HEK293 (cell line): ENCODE results near the gene TCF12.

ENCODE experiments used
- CTCF ChIA-PET: fragments of 350-600 bp; formaldehyde crosslinking; extraction: SDS; loops from one replicate; lab custom pipeline; 2021; ENCODE audit warnings: antibody characterized with exemption; lab: Yijun Ruan, JAX
- POLR2A ChIA-PET: fragments of 300-600 bp; formaldehyde crosslinking; extraction: SDS; loops from one replicate; lab custom pipeline; 2020; ENCODE audit warnings: antibody characterized with exemption, inconsistent platforms; lab: Yijun Ruan, JAX
- H3K27ac ChIP-seq: fragments of 200-500 bp; sonication (Bioruptor generic); 2 replicates; pipeline ENCODE4 v1.5.1; 2014; ENCODE audit warnings: low read depth, low read length, control low read depth, inconsistent platforms; ENCODE audit errors: extremely low read depth
- H3K36me3 ChIP-seq, 2 experiments: fragments of 200-500 bp in 1 of 2; sonication (Bioruptor generic) in 1 of 2; 1 replicate in 1 of 2; 2 replicates in 1 of 2; pipeline ENCODE4 v1.5.1; 2014 to 2017; ENCODE audit warnings: inconsistent platforms in 2 of 2, low read length in 2 of 2; ENCODE audit not compliant: control insufficient read depth in 2 of 2, insufficient read depth in 1 of 2
- H3K4me1 ChIP-seq: fragments of 200-500 bp; sonication (Bioruptor generic); 2 replicates; pipeline ENCODE4 v1.5.1; 2014; ENCODE audit warnings: mild to moderate bottlenecking, low read length, inconsistent platforms; ENCODE audit not compliant: control insufficient read depth, insufficient read depth
- H3K4me3 ChIP-seq: 2 replicates; pipeline ENCODE4 v1.5.1; 2011; ENCODE audit warnings: low read depth, mild to moderate bottlenecking, control low read depth, low read length, moderate library complexity
- H3K9me3 ChIP-seq: fragments of 200-500 bp; sonication (Bioruptor generic); 2 replicates; pipeline ENCODE4 v1.5.1; 2014; ENCODE audit warnings: low read depth, low read length, inconsistent platforms; ENCODE audit not compliant: control insufficient read depth, insufficient read depth
- PRDM10 ChIP-seq: fragments of 450-650 bp; formaldehyde crosslinking; IDR thresholded peaks from 2 replicates; pipeline ENCODE4 v1.5.1; 2016; ENCODE audit warnings: missing biosample characterization, missing genetic modification characterization
- WT1 ChIP-seq: fragments of 450-650 bp; formaldehyde crosslinking; IDR thresholded peaks from 2 replicates; pipeline ENCODE4 v1.5.1; 2016; ENCODE audit warnings: missing biosample characterization, missing genetic modification characterization
- ZFHX2 ChIP-seq: fragments of 450-650 bp; formaldehyde crosslinking; conservative IDR thresholded peaks from 2 replicates; pipeline ENCODE4 v1.5.1; 2016; ENCODE audit warnings: missing biosample characterization, missing genetic modification characterization
- ZNF112 ChIP-seq: fragments of 450-650 bp; formaldehyde crosslinking; IDR thresholded peaks from 2 replicates; pipeline ENCODE4 v1.5.0; 2017; ENCODE audit warnings: missing biosample characterization, missing genetic modification characterization
- ZNF529 ChIP-seq: fragments of 450-650 bp; formaldehyde crosslinking; IDR thresholded peaks from 2 replicates; pipeline ENCODE4 v1.5.1; 2017; ENCODE audit warnings: missing genetic modification characterization, missing biosample characterization; ENCODE audit not compliant: insufficient replicate concordance
- ZNF664 ChIP-seq: fragments of 450-650 bp; formaldehyde crosslinking; IDR thresholded peaks from 2 replicates; pipeline ENCODE4 v1.5.1; 2016; ENCODE audit warnings: missing biosample characterization, missing genetic modification characterization
- ZNF677 ChIP-seq: fragments of 450-650 bp; IDR thresholded peaks from 2 replicates; pipeline ENCODE4 v1.5.0; 2018; ENCODE audit warnings: missing biosample characterization, mild to moderate bottlenecking, missing genetic modification characterization, moderate library complexity
- TF ChIP-seq, protein P1 (sequence below): fragments of 450-650 bp; formaldehyde crosslinking; IDR thresholded peaks from 2 replicates; pipeline ENCODE4 v1.5.1; 2017; ENCODE audit warnings: missing biosample characterization, missing genetic modification characterization
- TF ChIP-seq, protein P2 (sequence below): fragments of 450-650 bp; formaldehyde crosslinking; IDR thresholded peaks from 2 replicates; pipeline ENCODE4 v1.5.1; 2017; ENCODE audit warnings: missing biosample characterization, missing genetic modification characterization
- TF ChIP-seq, protein P3 (sequence below): fragments of 450-650 bp; formaldehyde crosslinking; IDR thresholded peaks from 2 replicates; pipeline ENCODE4 v1.5.1; 2016; ENCODE audit warnings: missing biosample characterization, missing genetic modification characterization
- TF ChIP-seq, protein P4 (sequence below): fragments of 450-650 bp; formaldehyde crosslinking; IDR thresholded peaks from 2 replicates; pipeline ENCODE4 v1.5.1; 2017; ENCODE audit warnings: missing biosample characterization, missing genetic modification characterization
- TF ChIP-seq, protein P5 (sequence below): fragments of 450-650 bp; formaldehyde crosslinking; IDR thresholded peaks from 2 replicates; pipeline ENCODE4 v1.5.1; 2017; ENCODE audit warnings: missing biosample characterization, missing genetic modification characterization

TCF12 gene

GRCh38 chr15:57323806-57324589 lies 405.6 kb downstream of the TCF12 start (continued):
- TF ChIP-seq, protein P1, sequence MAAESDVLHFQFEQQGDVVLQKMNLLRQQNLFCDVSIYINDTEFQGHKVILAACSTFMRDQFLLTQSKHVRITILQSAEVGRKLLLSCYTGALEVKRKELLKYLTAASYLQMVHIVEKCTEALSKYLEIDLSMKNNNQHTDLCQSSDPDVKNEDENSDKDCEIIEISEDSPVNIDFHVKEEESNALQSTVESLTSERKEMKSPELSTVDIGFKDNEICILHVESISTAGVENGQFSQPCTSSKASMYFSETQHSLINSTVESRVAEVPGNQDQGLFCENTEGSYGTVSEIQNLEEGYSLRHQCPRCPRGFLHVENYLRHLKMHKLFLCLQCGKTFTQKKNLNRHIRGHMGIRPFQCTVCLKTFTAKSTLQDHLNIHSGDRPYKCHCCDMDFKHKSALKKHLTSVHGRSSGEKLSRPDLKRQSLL (tag by site-specific recombination): no peak
- TF ChIP-seq PRDM10 (tag by site-specific recombination): peak; percentile 98
- peak; percentile 72 for TF ChIP-seq WT1 (tag by site-specific recombination)
- TF ChIP-seq, protein P2, sequence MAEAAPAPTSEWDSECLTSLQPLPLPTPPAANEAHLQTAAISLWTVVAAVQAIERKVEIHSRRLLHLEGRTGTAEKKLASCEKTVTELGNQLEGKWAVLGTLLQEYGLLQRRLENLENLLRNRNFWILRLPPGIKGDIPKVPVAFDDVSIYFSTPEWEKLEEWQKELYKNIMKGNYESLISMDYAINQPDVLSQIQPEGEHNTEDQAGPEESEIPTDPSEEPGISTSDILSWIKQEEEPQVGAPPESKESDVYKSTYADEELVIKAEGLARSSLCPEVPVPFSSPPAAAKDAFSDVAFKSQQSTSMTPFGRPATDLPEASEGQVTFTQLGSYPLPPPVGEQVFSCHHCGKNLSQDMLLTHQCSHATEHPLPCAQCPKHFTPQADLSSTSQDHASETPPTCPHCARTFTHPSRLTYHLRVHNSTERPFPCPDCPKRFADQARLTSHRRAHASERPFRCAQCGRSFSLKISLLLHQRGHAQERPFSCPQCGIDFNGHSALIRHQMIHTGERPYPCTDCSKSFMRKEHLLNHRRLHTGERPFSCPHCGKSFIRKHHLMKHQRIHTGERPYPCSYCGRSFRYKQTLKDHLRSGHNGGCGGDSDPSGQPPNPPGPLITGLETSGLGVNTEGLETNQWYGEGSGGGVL (tag by site-specific recombination): 0 out of 2 replicates have a peak, but pooled peaks have one; percentile 26
- TF ChIP-seq ZFHX2 (tag by site-specific recombination): peak; percentile 37; the same call in 1 of the 2 replicates
- TF ChIP-seq, protein P3, sequence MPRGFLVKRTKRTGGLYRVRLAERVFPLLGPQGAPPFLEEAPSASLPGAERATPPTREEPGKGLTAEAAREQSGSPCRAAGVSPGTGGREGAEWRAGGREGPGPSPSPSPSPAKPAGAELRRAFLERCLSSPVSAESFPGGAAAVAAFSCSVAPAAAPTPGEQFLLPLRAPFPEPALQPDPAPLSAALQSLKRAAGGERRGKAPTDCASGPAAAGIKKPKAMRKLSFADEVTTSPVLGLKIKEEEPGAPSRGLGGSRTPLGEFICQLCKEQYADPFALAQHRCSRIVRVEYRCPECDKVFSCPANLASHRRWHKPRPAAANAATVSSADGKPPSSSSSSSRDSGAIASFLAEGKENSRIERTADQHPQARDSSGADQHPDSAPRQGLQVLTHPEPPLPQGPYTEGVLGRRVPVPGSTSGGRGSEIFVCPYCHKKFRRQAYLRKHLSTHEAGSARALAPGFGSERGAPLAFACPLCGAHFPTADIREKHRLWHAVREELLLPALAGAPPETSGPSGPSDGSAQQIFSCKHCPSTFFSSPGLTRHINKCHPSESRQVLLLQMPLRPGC: no peak

DNA sequence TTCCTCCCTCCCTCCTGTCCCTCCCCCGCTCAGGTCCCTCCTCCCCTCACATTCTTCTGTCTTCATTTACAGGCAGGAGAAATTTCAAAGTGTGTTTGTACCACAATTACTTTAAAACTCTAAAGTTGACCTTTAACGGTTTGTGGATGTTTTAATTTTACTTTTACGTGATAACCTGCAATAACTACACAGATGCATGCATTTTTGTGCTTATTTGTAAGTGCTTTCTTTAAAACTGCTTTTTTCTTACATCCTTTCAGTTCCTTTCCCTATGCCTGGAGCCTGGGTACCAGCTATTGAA lies 406.1 kb downstream of the TCF12 start:
- ChIA-PET CTCF (interaction anchor here (0.6 kb wide), 1 partner anchor 890 kb away, joined by 3 read pairs; no protein-coding TSS in a partner anchor), POLR2A (no interaction called here)
- no peaks in the 10 kb centered on the region for H3K36me3 ChIP-seq
- no peak overlapping the region for H3K27ac ChIP-seq
- no peak overlapping the region for H3K4me3 ChIP-seq
- H3K4me1 ChIP-seq: no peaks in the 10 kb centered on the region
- TF ChIP-seq ZNF677 (tag by site-specific recombination): no peak
- TF ChIP-seq, protein P4, sequence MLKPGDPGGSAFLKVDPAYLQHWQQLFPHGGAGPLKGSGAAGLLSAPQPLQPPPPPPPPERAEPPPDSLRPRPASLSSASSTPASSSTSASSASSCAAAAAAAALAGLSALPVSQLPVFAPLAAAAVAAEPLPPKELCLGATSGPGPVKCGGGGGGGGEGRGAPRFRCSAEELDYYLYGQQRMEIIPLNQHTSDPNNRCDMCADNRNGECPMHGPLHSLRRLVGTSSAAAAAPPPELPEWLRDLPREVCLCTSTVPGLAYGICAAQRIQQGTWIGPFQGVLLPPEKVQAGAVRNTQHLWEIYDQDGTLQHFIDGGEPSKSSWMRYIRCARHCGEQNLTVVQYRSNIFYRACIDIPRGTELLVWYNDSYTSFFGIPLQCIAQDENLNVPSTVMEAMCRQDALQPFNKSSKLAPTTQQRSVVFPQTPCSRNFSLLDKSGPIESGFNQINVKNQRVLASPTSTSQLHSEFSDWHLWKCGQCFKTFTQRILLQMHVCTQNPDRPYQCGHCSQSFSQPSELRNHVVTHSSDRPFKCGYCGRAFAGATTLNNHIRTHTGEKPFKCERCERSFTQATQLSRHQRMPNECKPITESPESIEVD (tag by site-specific recombination): peak; percentile 39; the same call in 1 of the 2 replicates
- no peaks in the 10 kb centered on the region for H3K9me3 ChIP-seq

DNA sequence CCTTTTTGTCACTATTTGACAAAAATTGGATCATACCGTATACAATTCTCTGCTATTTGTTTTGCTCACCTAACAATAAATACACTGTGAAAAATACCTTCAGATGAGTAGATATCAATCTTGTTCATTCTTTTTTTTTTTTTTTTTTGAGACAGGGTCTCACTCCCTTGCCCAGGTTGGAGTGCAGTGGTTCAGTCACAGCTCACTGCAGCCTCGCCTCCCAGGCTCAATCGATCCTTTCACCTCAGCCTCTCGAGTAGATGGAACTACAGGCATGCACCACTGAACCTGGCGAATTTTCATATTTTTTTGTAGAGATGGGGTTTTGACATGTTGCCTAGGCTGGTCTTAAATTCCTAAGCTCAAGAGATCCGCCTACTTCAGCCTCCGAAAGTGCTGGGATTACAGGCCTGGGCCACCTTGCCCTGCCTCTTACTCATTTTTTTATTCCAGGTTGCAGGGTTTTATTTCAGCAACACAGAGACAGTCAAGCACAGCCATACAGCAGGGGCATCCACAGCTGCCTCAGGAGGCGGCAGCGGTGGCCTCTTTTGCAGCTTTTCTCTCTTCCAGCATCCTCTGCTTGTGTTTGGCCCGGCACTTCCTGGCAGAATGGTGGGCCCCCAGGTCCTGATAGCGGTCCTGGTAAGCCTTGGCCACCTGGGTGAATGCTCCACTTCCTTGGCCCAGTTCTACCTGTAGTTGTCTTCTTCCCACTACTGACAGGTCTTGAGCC lies 406.7 kb downstream of the TCF12 start:
- no peak overlapping the region for H3K27ac ChIP-seq
- ChIA-PET POLR2A (no interaction called here), CTCF (interaction anchor here (0.6 kb wide), 2 partner anchors 70 to 891 kb away, joined by 3 to 4 read pairs; no protein-coding TSS in a partner anchor)
- H3K9me3 ChIP-seq: no peaks in the 10 kb centered on the region
- H3K4me1 ChIP-seq: no peaks in the 10 kb centered on the region
- TF ChIP-seq, protein P5, sequence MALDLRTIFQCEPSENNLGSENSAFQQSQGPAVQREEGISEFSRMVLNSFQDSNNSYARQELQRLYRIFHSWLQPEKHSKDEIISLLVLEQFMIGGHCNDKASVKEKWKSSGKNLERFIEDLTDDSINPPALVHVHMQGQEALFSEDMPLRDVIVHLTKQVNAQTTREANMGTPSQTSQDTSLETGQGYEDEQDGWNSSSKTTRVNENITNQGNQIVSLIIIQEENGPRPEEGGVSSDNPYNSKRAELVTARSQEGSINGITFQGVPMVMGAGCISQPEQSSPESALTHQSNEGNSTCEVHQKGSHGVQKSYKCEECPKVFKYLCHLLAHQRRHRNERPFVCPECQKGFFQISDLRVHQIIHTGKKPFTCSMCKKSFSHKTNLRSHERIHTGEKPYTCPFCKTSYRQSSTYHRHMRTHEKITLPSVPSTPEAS (tag by site-specific recombination): no peak
- TF ChIP-seq ZNF112 (no peak), ZNF664 (no peak), ZNF529 (tag by site-specific recombination) (no peak)
- H3K36me3 ChIP-seq: no peaks in the 10 kb centered on the region
- no peak overlapping the region for H3K4me3 ChIP-seq
